GM21619 (cell line): ENCODE results near the gene CLPTM1L.
"Not testable (repeated sequence)": the region's sequence is repeated elsewhere in the genome, so short reads cannot be mapped to it uniquely, and the experiment has no call there.

Source experiments
- ATAC-seq: cut with Tn5 transposase; IDR thresholded peaks from one replicate; pipeline ENCODE4 v1.9.1; 2021; ENCODE audit not compliant: unreplicated experiment

Gene CLPTM1L

GRCh38 chr5:1294835-1295649, 49.9 kb downstream of the CLPTM1L start, which contains the start of gene TERT:
TERT (minus strand) TSS chr5:1295068; CDS start chr5:1294989, 79 bp downstream.
- no peak for ATAC-seq

DNA sequence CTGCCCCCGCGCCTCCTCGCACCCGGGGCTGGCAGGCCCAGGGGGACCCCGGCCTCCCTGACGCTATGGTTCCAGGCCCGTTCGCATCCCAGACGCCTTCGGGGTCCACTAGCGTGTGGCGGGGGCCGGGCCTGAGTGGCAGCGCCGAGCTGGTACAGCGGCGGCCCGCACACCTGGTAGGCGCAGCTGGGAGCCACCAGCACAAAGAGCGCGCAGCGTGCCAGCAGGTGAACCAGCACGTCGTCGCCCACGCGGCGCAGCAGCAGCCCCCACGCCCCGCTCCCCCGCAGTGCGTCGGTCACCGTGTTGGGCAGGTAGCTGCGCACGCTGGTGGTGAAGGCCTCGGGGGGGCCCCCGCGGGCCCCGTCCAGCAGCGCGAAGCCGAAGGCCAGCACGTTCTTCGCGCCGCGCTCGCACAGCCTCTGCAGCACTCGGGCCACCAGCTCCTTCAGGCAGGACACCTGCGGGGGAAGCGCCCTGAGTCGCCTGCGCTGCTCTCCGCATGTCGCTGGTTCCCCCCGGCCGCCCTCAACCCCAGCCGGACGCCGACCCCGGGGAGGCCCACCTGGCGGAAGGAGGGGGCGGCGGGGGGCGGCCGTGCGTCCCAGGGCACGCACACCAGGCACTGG, 50.6 kb downstream of the CLPTM1L start:
- no peak for ATAC-seq

- no peak for ATAC-seq
Measured at GRCh38 chr5:1293416-1294205, 51.3 kb downstream of the CLPTM1L start.

GRCh38 chr5:1292846-1293415, 52.0 kb downstream of the CLPTM1L start:
- no peak for ATAC-seq

GRCh38 chr5:1292139-1292538, 52.8 kb downstream of the CLPTM1L start:
- no peak for ATAC-seq

DNA sequence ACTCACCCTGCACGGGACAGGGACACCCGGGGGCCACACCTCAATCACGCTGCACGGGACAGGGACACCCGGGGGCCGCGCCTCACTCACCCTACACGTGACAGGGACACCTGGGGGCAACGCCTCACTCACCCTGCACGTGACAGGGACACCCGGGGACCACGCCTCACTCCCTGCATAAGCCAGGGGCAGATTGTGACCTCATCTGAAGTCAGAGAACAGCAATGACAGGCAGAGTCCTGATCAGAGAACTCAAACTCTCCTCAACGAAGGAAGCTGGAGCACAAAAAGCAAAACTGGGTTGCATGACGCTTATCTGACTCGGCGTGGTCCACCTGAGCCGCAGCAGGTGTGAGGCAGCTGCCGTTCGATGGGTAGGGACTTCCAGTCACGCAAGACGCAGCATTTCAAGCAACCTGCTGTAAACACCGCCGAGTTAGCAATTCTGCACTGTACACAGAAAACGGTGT, 53.3 kb downstream of the CLPTM1L start:
- ATAC-seq = no peak

DNA sequence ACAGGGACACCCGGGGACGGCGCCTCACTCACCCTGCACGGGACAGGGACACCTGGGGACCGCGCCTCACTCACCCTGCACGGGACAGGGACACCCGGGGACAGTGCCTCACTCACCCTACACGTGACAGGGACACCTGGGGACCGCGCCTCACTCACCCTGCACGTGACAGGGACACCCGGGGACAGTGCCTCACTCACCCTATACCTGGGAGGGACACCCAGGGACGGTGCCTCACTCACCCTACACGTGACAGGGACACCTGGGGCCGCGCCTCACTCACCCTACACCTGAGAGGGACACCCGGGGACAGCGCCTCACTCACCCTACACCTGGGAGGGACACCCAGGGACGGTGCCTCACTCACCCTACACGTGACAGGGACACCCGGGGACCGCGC, 53.9 kb downstream of the CLPTM1L start:
- not testable (repeated sequence) for ATAC-seq

DNA sequence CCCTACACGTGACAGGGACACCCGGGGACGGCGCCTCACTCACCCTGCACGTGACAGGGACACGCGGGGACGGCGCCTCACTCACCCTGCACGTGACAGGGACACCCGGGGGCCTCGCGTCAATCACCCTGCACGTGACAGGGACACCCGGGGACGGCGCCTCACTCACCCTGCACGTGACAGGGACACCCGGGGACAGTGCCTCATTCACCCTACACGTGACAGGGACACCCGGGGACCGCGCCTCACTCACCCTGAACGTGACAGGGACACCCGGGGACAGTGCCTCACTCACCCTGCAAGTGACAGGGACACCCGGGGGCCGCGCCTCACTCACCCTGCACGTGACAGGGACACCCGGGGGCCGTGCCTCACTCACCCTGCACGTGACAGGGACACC, 55.3 kb downstream of the CLPTM1L start:
- not testable (repeated sequence) for ATAC-seq

GRCh38 chr5:1288439-1289335, 56.2 kb downstream of the CLPTM1L start:
- ATAC-seq = no peak

- ATAC-seq = no peak
Measured at GRCh38 chr5:1285883-1286291, 59.0 kb downstream of the CLPTM1L start.

DNA sequence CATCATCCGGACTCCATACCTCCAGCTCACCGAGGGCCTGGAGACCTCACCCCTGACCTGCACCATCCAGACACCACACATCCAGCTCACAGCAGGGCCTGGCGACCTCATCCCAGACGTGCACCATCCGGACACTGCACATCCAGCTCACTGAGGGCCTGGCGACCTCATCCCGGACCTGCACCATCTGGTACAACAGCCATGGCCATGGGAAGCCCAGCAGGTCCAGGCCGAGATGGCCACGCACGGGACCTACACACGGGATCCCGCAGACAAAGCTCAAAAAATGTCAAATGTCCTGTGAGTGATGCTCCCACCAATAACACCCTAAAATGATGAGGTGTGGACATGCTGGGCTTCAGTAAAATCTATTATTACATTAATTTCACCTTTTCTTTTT, 59.8 kb downstream of the CLPTM1L start:
- ATAC-seq = no peak

- not testable (repeated sequence) for ATAC-seq
Measured at GRCh38 chr5:1284336-1284970, 60.4 kb downstream of the CLPTM1L start.

DNA sequence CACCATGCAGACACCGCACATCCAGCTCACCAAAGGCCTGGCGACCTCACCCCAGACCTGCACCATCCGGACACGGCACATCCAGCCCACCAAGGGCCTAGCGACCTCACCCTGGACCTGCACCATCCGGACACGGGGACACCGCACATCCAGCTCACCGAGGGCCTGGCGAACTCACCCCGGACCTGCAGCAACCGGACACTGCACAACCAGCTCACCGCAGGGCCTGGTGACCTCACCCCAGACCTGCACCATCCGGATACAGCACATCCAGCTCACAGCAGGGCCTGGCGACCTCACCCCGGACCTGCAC, 61.2 kb downstream of the CLPTM1L start:
- ATAC-seq = not testable (repeated sequence)

DNA sequence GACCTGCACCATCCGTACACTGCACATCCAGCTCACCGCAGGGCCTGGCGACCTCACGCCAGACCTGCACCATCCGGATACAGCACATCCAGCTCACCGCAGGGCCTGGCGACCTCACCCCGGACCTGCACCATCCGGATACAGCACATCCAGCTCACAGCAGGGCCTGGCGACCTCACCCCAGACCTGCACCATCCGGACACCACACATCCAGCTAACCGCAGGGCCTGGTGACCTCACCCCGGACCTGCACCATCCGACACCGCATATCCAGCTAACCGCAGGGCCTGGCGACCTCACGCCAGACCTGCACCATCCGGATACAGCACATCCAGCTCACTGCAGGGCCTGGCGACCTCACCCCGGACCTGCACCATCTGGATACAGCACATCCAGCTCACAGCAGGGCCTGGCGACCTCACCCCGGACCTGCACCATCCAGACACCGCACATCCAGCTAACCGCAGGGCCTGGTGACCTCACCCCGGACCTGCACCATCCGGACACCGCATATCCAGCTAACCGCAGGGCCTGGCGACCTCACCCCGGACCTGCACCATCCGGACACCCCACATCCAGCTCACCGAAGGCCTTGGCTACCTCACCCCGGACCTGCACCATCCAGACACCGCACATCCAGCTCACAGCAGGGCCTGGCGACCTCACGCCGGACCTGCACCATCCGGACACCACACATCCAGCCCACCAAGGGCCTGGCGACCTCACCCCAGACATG, 61.7 kb downstream of the CLPTM1L start:
- not testable (repeated sequence) for ATAC-seq

GRCh38 chr5:1282131-1282992, 62.5 kb downstream of the CLPTM1L start:
- no peak for ATAC-seq

GRCh38 chr5:1281038-1281882, 63.6 kb downstream of the CLPTM1L start:
- no peak for ATAC-seq
